ENCODE data around the gene ANXA8L1.
"Not testable (repeated sequence)": the region's sequence is repeated elsewhere in the genome, so short reads cannot be mapped to it uniquely, and the experiment has no call there.

GRCh38 chr10:46367209-46367608 lies 8.4 kb upstream of the ANXA8L1 start:
- not testable (repeated sequence) for TF ChIP-seq CTCF (optimal IDR thresholded peaks at IDR 0.05 in 1 of 3, IDR thresholded peaks at IDR 0.05 in 1 of 3, conservative IDR thresholded peaks at IDR 0.05 in 1 of 3; ENCODE audit: extremely low read depth in 1 of 3, insufficient read depth in 2 of 3, low read length in 3 of 3); EZH2 (IDR thresholded peaks at IDR 0.05; ENCODE audit: low read length)

Measured in keratinocyte (primary cell).